PC-3 (cell line): ENCODE data around the gene CTNNAL1.

Experiments used
- EZH2 ChIP-seq: fragments of 300-600 bp; sonication (generic); IDR thresholded peaks from one replicate; pipeline ENCODE4 v1.6.1; 2017; ENCODE audit warnings: antibody characterized with exemption, mild to moderate bottlenecking, low read length; ENCODE audit not compliant: unreplicated experiment
- EZH2phosphoT487 ChIP-seq: fragments of 300-600 bp; sonication (generic); IDR thresholded peaks from 2 replicates; pipeline ENCODE4 v1.6.1; 2018; ENCODE audit warnings: mild to moderate bottlenecking, antibody characterized with exemption, low read length, borderline replicate concordance
- TF ChIP-seq, protein P1 (sequence below): fragments of 300-600 bp; sonication (generic); conservative IDR thresholded peaks from 2 replicates; pipeline ENCODE4 v1.5.1; 2017; ENCODE audit warnings: antibody characterized with exemption, low read depth, mild to moderate bottlenecking, low read length

DNA sequence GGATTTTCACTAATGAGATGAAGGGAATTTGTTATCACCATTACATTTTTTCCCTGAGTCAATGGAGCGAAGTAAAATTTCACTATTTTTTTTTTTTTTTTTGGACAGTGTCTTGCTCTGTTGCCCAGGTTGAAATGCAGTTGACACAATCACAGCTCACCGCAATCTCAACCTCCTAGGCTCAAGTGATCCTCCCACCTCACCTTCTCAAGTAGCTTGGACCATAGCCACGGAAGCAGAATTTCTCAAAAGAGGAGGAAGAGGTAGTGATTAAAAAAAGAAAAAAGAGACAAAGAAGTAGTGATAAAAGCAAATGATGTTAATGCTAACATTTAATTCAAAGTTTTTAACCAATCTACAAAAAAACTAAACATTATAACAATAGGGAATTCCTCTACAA, 109.1 kb downstream of the CTNNAL1 start:
- no peak for TF ChIP-seq EZH2phosphoT487
- TF ChIP-seq, protein P1, sequence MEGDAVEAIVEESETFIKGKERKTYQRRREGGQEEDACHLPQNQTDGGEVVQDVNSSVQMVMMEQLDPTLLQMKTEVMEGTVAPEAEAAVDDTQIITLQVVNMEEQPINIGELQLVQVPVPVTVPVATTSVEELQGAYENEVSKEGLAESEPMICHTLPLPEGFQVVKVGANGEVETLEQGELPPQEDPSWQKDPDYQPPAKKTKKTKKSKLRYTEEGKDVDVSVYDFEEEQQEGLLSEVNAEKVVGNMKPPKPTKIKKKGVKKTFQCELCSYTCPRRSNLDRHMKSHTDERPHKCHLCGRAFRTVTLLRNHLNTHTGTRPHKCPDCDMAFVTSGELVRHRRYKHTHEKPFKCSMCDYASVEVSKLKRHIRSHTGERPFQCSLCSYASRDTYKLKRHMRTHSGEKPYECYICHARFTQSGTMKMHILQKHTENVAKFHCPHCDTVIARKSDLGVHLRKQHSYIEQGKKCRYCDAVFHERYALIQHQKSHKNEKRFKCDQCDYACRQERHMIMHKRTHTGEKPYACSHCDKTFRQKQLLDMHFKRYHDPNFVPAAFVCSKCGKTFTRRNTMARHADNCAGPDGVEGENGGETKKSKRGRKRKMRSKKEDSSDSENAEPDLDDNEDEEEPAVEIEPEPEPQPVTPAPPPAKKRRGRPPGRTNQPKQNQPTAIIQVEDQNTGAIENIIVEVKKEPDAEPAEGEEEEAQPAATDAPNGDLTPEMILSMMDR: no peak
- TF ChIP-seq EZH2: no peak
